Measurements from ENCODE around the gene CELF2. TPM values are rescaled to one million over a fixed set of nuclear protein-coding genes. Genes with fewer than 3 reads are reported as not detected.

CELF2 gene
- total and polyA plus RNA-seq, 12 donors: 13.0 to 90.9 (median 80.9) TPM

DNA sequence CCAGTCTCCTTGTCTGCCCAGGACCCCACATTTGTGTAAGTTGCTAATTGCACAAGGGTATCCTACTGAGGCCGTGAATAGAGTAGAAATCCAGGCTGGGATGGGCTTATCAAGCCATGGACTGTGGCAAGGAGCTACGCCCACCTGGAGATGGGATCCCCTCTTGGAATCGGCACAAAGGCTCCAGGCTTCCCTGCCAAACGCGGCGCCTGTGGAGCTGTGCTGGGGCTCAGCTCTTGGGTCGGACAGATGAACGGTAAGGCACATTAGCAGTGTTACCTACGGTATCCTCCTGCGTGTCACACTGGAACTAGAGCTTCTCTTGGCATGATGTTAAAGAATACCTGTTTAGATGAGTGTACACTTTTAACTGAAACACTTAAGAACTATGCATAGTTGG, 196.7 kb downstream of the CELF2 start:
- Histone ChIP-seq H3K4me1 (peaks cover 11 to 56% (median 43%) of the 10 kb centered on the region in 9 donors), H3K9me3 (no peaks in the 10 kb centered on the region), H3K27ac (no peak overlapping the region), H3K4me3 (no peak overlapping the region), H3K27me3 (no peaks in the 10 kb centered on the region), H3K36me3 (peaks cover 0 to 45% (median 2%) of the 10 kb centered on the region in 9 donors)
- TF ChIP-seq, protein P1, sequence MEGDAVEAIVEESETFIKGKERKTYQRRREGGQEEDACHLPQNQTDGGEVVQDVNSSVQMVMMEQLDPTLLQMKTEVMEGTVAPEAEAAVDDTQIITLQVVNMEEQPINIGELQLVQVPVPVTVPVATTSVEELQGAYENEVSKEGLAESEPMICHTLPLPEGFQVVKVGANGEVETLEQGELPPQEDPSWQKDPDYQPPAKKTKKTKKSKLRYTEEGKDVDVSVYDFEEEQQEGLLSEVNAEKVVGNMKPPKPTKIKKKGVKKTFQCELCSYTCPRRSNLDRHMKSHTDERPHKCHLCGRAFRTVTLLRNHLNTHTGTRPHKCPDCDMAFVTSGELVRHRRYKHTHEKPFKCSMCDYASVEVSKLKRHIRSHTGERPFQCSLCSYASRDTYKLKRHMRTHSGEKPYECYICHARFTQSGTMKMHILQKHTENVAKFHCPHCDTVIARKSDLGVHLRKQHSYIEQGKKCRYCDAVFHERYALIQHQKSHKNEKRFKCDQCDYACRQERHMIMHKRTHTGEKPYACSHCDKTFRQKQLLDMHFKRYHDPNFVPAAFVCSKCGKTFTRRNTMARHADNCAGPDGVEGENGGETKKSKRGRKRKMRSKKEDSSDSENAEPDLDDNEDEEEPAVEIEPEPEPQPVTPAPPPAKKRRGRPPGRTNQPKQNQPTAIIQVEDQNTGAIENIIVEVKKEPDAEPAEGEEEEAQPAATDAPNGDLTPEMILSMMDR (IDR thresholded peaks at IDR 0.05): no peak
- DNase-seq (no peak), ATAC-seq (peak in 1 of 8 donors; percentile 37)
- WGBS, 2 donors: 84 to 92% methylated on average over 10 of the region's 10 CpGs
- intact Hi-C loops (cut with DNase I): no loop called here

- Histone ChIP-seq H3K9me3 (no peaks in the 10 kb centered on the region), H3K27ac (no peak overlapping the region), H3K36me3 (peaks cover 0 to 53% (median 3%) of the 10 kb centered on the region in 9 donors), H3K4me3 (no peak overlapping the region), H3K4me1 (peaks cover 8 to 45% (median 32%) of the 10 kb centered on the region in 9 donors), H3K27me3 (no peaks in the 10 kb centered on the region)
- ATAC-seq (no peak), DNase-seq (no peak)
- intact Hi-C loops (cut with DNase I): no loop called here
- TF ChIP-seq, protein P1 (IDR thresholded peaks at IDR 0.05): no peak
- 89 to 92% methylated on average over 4 of the region's 4 CpGs for WGBS, 2 donors
Measured at GRCh38 chr10:11215471-11215870, 197.8 kb downstream of the CELF2 start.

DNA sequence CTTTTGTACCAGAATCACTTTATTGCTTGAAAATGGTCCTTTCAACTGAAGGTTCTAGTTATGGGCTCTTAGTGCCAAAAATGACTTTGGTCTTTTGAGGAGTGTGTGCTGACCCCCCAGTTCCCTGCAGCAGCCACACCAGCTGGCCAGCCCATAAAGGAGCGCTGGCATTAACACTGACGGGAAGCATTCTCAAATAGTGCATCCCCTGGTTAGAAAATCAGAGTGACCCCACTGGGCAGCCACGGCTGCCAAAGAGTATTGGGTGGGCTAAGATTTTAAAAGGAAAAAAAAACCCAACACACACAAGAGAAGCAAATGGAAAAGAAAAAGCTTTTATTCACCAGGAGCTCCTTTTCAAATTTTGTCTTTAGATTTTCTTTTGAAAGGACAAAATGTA, 199.8 kb downstream of the CELF2 start:
- no peaks in the 10 kb centered on the region for H3K9me3 ChIP-seq

DNA sequence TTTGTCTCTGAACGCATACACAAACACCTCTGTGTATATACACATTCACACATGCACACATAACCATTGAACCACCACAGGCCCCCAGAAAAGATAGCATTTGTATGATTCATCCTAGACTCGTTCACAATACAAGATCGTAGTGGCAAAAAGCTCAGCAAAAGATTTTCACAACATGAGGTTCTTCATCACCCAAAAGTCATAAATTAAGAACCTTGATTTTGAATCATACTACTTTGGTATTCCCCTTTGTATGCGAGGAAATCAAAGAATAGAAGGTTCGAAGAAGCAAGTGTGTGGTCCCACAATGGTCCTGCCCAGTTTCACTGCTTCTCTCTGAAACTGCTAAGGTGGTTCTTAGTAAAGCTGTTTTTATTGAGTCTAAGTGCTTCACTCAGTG, 200.7 kb downstream of the CELF2 start:
- WGBS, 2 donors: 86 to 87% methylated on average over 5 of the region's 5 CpGs
- peaks cover 0 to 22% (median 8%) of the 10 kb centered on the region in 9 donors for H3K4me1 ChIP-seq
- ATAC-seq: no peak
- TF ChIP-seq, protein P1 (IDR thresholded peaks at IDR 0.05): no peak
- DNase-seq: no peak
- intact Hi-C loops (cut with DNase I): no loop called here
- H3K27me3 ChIP-seq: no peaks in the 10 kb centered on the region
- peaks cover 0 to 71% (median 3%) of the 10 kb centered on the region in 9 donors for H3K36me3 ChIP-seq
- no peak overlapping the region for H3K4me3 ChIP-seq
- H3K27ac ChIP-seq: no peak overlapping the region
- H3K9me3 ChIP-seq: no peaks in the 10 kb centered on the region

More for the DNA sequence above, 199.8 kb downstream of the CELF2 start:
- ATAC-seq: no peak
- intact Hi-C loops (cut with DNase I): no loop called here
- H3K4me3 ChIP-seq: no peak overlapping the region
- H3K36me3 ChIP-seq: peaks cover 0 to 64% (median 3%) of the 10 kb centered on the region in 9 donors
- DNase-seq: no peak
- H3K4me1 ChIP-seq: peaks cover 1 to 27% (median 16%) of the 10 kb centered on the region in 9 donors
- no peak overlapping the region for H3K27ac ChIP-seq
- H3K27me3 ChIP-seq: no peaks in the 10 kb centered on the region
- TF ChIP-seq, protein P1 (IDR thresholded peaks at IDR 0.05): no peak
- 85 to 93% methylated on average over 3 of the region's 3 CpGs for WGBS, 2 donors
